Ovary (tissue), 3 donors: Measurements from ENCODE around the gene DUSP9.

ENCODE experiments used
- CTCF ChIP-seq, 3 donors: fragments of 450-650 bp in 2 of 3; fragments of 200-600 bp in 1 of 3; IDR thresholded peaks; one replicate each; pipeline versions ENCODE4 v1.5.1 to v1.8.0; 2016 to 2022; ENCODE audit warnings: antibody characterized with exemption in 3 of 3, mild to moderate bottlenecking in 1 of 3
- EP300 ChIP-seq: sonication (generic); formaldehyde crosslinking; IDR thresholded peaks from one replicate; pipeline ENCODE4 v1.6.1; 2017; ENCODE audit warnings: antibody characterized with exemption
- POLR2A ChIP-seq: fragments of 450-650 bp; IDR thresholded peaks from one replicate; pipeline ENCODE4 v1.6.1; 2017; ENCODE audit warnings: antibody characterized with exemption, mild to moderate bottlenecking, moderate library complexity
- donor health status: DM: no; HTN: no; CAD: no.

GRCh38 chrX:153672531-153673427, 25.8 kb downstream of the DUSP9 start:
- TF ChIP-seq POLR2A (no peak), CTCF (IDR thresholded peaks at IDR 0.05) (no peak), EP300 (no peak)
